Spleen (tissue), 7 donors: ENCODE measurements around the gene RELCH.

Experiments used
- CTCF ChIP-seq, 11 experiments: fragments of 200-600 bp in 7 of 11; fragments of 450-650 bp in 4 of 11; sonication (generic) in 4 of 11; IDR thresholded peaks in 8 of 11; conservative IDR thresholded peaks in 3 of 11; 1 replicate in 7 of 11; 2 replicates in 4 of 11; pipeline versions ENCODE4 v1.4.0 to v1.8.0; 2016 to 2021; ENCODE audit warnings: antibody characterized with exemption in 11 of 11, inconsistent platforms in 4 of 11, mild to moderate bottlenecking in 1 of 11
- POLR2A ChIP-seq, 3 donors: fragments of 450-650 bp; IDR thresholded peaks; one replicate each; pipeline ENCODE4 v1.5.1; 2017; ENCODE audit warnings: antibody characterized with exemption in 3 of 3, mild to moderate bottlenecking in 1 of 3
- POLR2AphosphoS5 ChIP-seq, 3 donors: sonication (generic); formaldehyde crosslinking; IDR thresholded peaks; one replicate each; pipeline ENCODE4 v1.5.1; 2017; ENCODE audit warnings: antibody characterized with exemption in 3 of 3
- donor health status: DM: no; HTN: no; CAD: no; lungs with moderate emphysema.
- donor health status: DM: no; HTN: no; CAD: no.
- donor health status: DM: no; HTN: no; CAD: no.

- TF ChIP-seq CTCF (IDR thresholded peaks at IDR 0.05 in 8 of 11, conservative IDR thresholded peaks at IDR 0.05 in 3 of 11) (no peak), POLR2A (IDR thresholded peaks at IDR 0.05) (no peak), POLR2AphosphoS5 (IDR thresholded peaks at IDR 0.05) (no peak)
These were observed 101.6 kb downstream of the RELCH start for GRCh38 chr18:62288665-62289008.
